OCI-M2 (cell line): ENCODE results near the gene TLE2.
"Not testable (repeated sequence)": the region's sequence is repeated elsewhere in the genome, so short reads cannot be mapped to it uniquely, and the experiment has no call there.

Experiments used
- DNase-seq: peaks from one replicate; lab custom pipeline; 2025; ENCODE audit not compliant: unreplicated experiment; lab: John Stamatoyannopoulos, UW

The TLE2 gene

GRCh38 chr19:3038214-3038613 is 9.1 kb upstream of the TLE2 start:
- DNase-seq = no peak

- not testable (repeated sequence) for DNase-seq
These were observed 8.0 kb upstream of the TLE2 start for GRCh38 chr19:3036977-3037544.

GRCh38 chr19:3036119-3036976 is 7.3 kb upstream of the TLE2 start:
- DNase-seq = peak; percentile 58

GRCh38 chr19:3035542-3036118 is 6.5 kb upstream of the TLE2 start:
- DNase-seq = peak; percentile 83

GRCh38 chr19:3034656-3035541 is 5.8 kb upstream of the TLE2 start:
- DNase-seq = no peak

GRCh38 chr19:3034406-3034655 is 5.3 kb upstream of the TLE2 start:
- DNase-seq = no peak

GRCh38 chr19:3033595-3034405 is 4.7 kb upstream of the TLE2 start:
- DNase-seq = no peak

- no peak for DNase-seq
These were observed 2.5 kb upstream of the TLE2 start for GRCh38 chr19:3031607-3031867.

- no peak for DNase-seq
These were observed 595 bp downstream of the TLE2 start for GRCh38 chr19:3028305-3029064.

- no peak for DNase-seq
These were observed 1.1 kb downstream of the TLE2 start for GRCh38 chr19:3027981-3028304.

GRCh38 chr19:3027292-3027691 is 1.8 kb downstream of the TLE2 start:
- DNase-seq = no peak

GRCh38 chr19:3026768-3027167 is 2.3 kb downstream of the TLE2 start:
- no peak for DNase-seq

GRCh38 chr19:3025549-3025886 is 3.6 kb downstream of the TLE2 start:
- no peak for DNase-seq

GRCh38 chr19:3024870-3025548 is 4.1 kb downstream of the TLE2 start:
- no peak for DNase-seq

GRCh38 chr19:3024509-3024869 is 4.6 kb downstream of the TLE2 start:
- no peak for DNase-seq

GRCh38 chr19:3020321-3020960 is 8.6 kb downstream of the TLE2 start:
- DNase-seq = no peak

GRCh38 chr19:3019211-3019854 is 9.7 kb downstream of the TLE2 start:
- no peak for DNase-seq

- DNase-seq = no peak
These were observed 11.2 kb downstream of the TLE2 start for GRCh38 chr19:3017923-3018322.
